NK-92 (cell line): ENCODE results near the gene KLHL30.

Experiments used
- DNase-seq: peaks from one replicate; lab custom pipeline; 2025; ENCODE audit not compliant: unreplicated experiment; lab: John Stamatoyannopoulos, UW

Gene KLHL30

GRCh38 chr2:238117199-238118154 lies 21.0 kb upstream of the KLHL30 start:
- DNase-seq: no peak

DNA sequence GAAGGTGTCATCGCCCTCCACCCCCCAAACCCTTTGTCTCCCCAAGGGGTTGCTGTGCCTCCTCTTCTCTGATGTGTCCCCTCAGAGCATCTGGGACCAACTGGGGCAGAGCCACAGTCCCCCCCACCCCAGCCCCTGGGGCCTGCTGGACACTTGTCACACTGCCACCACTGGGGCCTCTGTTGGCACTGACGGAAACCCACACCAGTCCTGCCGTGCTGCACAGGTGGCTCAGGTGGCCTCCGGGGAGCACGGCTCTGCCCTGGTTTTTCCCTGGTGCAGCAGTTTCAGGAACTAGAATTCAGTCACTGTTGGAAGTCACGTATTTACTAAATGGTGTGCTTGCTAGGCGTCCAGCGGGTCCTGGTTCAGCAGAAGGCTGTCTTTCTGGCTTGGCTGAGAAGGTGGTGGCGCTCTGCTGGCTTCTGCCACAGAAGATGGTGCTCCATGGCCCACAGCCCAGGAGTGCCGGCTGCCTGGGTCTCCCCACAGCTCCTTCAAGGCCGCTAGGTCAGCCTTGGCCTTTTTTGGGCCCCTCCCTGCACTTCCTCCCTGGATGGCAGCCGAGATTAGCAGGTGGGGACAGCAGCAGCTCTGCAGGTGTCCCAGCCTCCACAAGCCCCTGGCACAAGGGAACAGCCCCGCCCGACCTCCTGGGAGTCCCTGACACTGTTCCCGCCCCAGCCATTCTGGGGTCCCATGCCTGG lies 18.6 kb upstream of the KLHL30 start:
- DNase-seq: no peak

DNA sequence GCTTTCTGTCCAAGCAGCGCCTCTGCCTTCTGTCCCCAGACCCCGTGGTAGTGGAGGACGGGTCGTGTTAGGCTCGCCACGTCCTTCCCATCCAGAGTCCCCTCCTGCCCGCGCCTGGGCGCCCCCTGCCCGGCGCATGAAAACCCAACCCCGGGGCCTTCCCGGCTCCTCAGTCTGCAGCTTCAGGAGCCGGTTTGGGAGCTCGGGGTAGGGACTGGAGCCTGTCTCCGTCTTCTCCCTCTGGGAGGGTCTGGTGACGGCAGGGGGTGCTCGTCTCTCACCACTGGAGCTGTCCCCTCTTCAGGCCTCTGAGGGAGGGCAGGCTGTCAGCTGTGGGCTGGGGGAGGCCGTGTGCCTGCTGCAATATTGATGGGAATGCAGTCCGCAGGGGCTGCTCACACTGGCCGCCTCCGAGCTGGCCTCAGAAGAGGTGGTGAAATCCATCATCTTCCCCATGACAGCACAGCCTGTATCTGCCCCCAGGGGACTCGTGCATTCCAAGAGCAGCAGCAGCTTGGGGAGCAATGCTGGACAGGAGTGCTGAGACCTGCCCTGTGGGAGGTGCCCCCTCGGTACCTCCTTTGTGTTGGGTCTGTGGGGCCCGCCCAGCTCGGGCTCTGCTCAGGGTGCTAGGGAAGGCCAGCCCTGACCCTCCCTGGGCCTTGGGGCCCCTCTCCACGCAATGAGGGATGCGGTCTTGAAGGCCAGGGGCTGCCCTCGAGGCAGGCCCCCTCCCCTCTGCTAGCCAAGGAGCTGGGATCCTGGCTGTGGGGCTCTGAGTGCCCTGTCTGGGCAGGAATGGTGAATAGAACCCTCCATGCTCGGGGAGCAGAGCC lies 17.8 kb upstream of the KLHL30 start:
- DNase-seq: no peak

DNA sequence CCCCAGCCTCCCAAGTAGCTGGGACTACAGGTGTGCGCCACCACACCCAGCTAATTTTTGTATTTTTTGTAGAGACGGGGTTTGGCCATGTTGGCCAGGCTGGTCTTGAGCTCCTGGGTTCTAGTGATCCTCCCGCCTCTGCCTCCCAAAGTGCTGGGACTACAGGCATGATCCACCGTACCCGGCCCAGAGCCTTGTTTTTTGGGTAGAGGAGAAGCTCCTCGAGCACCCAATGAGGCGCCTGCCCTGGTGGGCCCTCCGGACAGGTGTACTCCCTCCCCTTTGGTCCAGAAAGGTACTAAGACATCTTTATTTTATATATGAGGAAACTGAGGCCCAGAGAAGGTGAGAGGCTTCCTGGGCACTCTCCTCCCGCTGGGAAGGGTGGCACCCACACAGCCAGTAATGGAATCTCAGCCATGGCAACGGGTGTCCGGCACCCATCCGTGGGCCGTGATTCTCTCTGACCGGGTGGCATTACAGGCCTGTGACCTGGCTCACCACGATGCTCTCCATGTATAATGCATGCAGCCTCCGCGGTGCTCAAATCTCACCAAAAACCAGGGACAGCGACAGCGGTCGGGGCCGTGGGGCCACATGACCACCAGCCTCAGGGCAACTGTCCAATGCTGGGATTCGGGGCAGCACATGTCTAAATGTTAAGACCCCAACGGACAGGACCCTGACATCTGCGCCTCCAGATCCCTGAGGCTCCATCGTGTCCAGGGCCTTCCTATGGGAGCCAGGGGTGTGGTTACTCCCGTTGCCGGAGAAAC lies 16.8 kb upstream of the KLHL30 start:
- no peak for DNase-seq

- DNase-seq: no peak
Measured at GRCh38 chr2:238122287-238123217, 15.9 kb upstream of the KLHL30 start.

DNA sequence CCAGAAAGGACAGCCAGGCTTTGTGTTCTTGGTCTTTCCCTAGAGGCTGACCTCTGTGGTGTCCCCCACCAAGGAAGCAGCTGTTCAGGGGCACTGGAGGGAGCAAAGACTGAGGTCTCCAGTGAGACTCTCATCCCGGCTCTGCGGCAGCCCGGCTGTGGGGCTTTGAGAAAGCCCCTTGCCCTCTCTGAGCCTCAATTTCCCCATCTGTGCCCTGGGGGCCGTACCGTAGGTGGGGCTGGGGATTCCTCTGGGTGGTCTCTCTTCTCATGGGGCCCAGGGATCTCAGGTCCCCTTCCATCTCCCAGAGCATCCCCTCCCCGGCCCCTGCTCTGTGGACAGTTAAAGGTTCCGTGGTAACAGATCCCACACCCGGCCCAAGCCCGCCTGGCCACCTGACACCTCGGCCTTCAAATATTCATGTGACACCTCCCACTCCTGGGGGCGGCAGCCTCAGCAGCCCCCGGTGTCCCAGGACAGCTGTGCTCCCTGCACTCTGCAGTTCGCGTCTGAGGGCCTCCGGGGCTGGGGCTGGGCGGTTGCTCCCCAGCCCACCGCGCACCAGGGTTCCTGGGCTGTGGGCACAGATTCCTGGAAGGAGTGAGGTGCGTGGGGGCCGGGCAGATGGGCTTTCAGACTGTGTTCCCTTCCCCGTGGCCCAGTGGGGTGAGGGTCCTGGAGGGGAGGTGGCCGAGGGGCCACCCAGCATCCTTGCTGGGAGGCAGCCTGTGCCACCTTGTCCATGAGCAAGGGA lies 15.1 kb upstream of the KLHL30 start:
- DNase-seq: no peak

DNA sequence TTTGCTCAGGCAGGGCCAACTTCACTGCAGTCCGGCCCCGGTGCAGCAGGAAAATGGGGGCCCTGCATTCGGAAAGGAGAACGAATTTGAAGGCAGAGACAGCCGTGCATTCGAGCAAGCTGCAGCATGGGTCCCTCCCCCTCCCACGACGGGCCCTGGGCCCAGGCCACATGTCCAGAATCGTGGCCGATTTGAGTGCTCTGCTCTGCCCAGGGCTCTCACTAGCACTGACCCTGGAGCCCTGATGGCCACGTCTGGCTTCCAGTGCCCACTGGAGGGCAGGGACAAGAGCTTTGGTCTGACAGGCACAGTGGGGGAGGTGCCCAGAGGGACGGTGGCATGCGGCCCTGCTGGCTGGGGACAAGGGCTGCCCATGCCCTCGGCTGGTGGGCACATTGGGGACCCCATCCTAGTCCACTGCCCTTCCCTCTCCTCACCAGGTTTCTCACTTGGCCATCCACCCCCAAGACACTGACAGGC lies 14.4 kb upstream of the KLHL30 start:
- DNase-seq: no peak

GRCh38 chr2:238124488-238125126 lies 13.9 kb upstream of the KLHL30 start:
- no peak for DNase-seq

DNA sequence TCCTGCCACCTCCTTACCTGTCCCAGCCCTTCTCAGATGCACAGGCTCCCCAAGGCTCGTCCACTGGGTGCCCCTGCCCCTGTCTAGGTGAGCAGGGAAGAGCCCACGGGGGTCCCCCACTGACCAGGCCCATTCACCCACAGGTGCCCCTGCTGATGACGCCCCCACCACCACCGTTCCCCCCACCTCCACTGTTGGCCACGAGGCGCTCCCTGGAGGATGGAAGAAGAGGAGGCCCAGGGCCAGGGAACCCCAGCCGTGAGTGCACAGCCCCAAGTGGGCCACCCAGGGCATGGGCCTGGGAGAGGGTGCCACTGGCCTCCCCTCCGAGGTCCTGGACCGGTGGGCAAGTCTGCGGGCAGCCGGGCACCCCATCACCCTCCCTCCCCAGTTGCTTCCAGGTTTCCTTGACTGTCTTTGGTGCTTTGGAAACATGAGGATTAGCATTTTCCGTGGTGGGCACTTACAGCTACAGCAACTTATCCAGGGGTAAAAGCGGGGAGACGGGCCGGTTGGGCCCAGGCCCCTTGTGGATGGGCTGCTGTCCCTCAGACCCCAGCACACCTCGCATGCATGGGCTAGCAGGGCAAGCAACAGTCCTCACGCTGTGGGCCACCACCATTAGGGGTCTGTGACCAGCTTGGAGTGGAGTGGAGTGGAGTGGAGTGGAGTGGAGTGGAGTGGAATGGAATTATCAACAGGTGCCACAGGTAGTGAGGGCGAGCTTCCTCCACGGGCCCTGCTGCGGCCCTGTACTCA lies 13.2 kb upstream of the KLHL30 start:
- no peak for DNase-seq

DNA sequence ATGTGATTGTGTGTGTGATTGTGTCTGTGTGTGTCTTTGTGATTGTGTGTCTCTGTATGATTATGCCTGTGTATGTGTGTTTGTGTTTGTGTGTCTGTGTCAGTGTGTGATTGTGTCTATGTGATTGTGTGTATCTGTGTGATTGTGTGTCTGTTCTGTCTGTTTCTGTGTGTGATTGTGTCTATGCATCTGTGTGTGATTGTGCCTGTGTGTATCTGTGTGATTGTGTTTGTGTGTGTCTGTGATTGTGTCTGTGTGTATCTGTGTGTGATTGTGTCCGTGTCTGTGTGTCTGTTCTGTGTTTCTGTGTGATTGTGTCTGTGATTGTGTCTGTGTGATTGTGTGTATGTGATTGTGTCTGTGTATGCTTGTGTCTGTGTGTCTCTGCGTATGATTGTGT lies 12.1 kb upstream of the KLHL30 start:
- no peak for DNase-seq

DNA sequence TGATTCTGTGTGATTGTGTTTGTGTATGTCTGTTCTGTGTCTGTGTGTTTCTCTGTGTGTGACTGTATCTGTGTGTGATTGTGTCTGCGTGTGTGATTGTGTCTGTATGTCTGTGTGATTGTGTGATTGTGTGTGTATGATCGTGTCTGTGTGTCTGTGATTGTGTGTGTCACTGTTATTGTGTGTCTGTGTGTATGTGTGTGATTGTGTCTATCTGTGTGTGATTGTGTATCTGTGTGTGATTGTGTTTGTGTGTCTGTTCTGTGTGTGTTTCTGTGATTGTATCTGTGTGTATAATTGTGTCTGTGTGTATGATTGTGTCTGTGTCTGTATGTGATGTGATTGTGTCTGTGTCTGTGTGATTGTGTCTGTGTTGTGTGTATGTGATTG lies 11.7 kb upstream of the KLHL30 start:
- no peak for DNase-seq

- DNase-seq: no peak
Measured at GRCh38 chr2:238127165-238128060, 11.1 kb upstream of the KLHL30 start.

DNA sequence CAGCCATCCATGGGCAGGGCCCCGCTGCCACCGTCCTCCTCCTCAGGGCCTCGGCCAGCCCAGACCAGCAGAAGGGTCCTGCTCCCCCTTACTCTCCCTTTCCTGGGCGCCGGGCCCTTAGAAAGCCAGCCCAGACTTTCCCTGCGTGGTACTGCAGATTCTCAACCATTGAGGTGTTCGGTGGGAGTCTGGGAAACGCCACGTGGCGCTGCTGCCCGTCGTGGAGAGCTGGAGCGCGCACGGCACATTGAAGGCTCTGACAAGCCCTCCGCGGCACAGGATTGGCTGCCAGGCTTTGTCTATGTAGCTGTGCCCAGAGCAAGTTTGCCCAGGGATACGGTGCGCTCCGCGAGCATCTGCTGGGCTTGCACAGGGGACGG lies 10.4 kb upstream of the KLHL30 start:
- DNase-seq: no peak

GRCh38 chr2:238128534-238129001 lies 9.9 kb upstream of the KLHL30 start:
- DNase-seq: no peak

DNA sequence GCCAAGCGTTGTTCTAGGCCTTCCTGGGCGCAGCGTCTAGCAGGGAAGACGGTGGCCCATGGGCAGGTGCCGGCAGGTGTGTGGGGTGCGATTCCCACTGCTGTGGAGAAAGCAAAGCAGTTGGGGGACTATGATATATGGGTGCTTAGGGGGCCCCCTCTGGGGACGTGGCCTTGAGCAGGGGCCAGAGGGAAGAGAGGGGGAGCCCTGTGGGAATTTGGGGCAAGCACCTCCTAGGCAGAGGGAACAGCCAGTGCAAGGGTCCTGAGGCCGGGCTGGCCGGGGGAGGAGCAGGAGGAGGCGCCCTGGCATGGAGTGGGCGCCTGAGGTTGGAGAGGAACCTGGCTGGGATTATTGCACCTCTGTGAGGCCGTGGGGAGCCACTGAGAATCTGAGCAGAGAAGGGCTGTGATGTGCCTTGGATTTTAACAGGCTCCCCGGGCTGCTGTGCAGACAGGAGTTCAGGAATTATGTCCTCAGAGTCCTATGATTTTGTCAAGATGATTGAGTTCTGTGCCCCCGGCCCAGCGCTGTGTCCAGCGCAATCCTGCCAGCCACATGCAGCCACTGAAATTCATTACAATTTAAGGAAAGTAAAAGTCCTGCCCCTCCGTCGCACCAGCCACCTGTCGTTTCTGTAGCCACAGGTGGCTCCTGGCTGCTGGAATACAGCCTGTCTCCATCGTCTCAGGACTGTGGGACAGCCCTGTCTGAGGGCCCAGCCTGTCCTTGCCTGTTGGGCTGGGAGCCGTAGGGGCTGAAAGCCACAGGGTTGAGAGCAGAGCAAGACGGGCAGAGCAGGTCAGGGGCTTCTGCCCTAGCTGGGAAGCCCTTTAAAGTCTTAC lies 9.1 kb upstream of the KLHL30 start:
- DNase-seq: no peak
